ENCODE data around the gene PSORS1C2.

DNA sequence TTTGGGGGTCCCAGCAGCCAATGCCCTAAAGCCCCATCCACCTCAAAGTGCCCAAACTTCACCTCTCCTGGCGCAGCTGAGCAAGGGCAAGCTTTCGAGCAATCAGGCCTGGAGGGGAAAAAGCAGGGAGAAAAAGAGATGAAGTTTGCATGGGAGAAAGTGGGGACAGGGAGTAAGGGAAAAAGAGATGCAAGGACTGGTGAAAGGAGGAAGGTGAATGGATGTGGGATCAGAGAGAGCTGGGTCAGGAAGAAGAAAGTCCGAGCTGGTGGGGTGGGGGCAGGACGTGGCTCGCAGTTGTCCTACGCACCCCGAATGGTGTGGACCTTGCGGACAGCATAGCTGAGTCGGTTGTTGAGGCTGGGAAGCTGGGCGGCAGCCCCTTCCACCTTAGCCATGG is 6.5 kb upstream of the PSORS1C2 start:
- TF ChIP-seq CBX8 (IDR thresholded peaks at IDR 0.05) (no peak), EP300 (IDR thresholded peaks at IDR 0.05) (no peak), RFX5 (IDR thresholded peaks at IDR 0.05) (no peak), POLR2A (IDR thresholded peaks at IDR 0.05; ENCODE audit: low read length) (no peak), PHF8 (IDR thresholded peaks at IDR 0.05; ENCODE audit: borderline replicate concordance, low read depth) (no peak), CHD4 (IDR thresholded peaks at IDR 0.05; ENCODE audit: borderline replicate concordance) (no peak), HDAC2 (IDR thresholded peaks at IDR 0.05) (no peak)
- TF ChIP-seq, protein P1, sequence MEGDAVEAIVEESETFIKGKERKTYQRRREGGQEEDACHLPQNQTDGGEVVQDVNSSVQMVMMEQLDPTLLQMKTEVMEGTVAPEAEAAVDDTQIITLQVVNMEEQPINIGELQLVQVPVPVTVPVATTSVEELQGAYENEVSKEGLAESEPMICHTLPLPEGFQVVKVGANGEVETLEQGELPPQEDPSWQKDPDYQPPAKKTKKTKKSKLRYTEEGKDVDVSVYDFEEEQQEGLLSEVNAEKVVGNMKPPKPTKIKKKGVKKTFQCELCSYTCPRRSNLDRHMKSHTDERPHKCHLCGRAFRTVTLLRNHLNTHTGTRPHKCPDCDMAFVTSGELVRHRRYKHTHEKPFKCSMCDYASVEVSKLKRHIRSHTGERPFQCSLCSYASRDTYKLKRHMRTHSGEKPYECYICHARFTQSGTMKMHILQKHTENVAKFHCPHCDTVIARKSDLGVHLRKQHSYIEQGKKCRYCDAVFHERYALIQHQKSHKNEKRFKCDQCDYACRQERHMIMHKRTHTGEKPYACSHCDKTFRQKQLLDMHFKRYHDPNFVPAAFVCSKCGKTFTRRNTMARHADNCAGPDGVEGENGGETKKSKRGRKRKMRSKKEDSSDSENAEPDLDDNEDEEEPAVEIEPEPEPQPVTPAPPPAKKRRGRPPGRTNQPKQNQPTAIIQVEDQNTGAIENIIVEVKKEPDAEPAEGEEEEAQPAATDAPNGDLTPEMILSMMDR (IDR thresholded peaks at IDR 0.05) = no peak
- TF ChIP-seq, protein P2, sequence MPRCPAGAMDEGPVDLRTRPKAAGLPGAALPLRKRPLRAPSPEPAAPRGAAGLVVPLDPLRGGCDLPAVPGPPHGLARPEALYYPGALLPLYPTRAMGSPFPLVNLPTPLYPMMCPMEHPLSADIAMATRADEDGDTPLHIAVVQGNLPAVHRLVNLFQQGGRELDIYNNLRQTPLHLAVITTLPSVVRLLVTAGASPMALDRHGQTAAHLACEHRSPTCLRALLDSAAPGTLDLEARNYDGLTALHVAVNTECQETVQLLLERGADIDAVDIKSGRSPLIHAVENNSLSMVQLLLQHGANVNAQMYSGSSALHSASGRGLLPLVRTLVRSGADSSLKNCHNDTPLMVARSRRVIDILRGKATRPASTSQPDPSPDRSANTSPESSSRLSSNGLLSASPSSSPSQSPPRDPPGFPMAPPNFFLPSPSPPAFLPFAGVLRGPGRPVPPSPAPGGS (IDR thresholded peaks at IDR 0.05) = no peak
- TF ChIP-seq, protein P3, sequence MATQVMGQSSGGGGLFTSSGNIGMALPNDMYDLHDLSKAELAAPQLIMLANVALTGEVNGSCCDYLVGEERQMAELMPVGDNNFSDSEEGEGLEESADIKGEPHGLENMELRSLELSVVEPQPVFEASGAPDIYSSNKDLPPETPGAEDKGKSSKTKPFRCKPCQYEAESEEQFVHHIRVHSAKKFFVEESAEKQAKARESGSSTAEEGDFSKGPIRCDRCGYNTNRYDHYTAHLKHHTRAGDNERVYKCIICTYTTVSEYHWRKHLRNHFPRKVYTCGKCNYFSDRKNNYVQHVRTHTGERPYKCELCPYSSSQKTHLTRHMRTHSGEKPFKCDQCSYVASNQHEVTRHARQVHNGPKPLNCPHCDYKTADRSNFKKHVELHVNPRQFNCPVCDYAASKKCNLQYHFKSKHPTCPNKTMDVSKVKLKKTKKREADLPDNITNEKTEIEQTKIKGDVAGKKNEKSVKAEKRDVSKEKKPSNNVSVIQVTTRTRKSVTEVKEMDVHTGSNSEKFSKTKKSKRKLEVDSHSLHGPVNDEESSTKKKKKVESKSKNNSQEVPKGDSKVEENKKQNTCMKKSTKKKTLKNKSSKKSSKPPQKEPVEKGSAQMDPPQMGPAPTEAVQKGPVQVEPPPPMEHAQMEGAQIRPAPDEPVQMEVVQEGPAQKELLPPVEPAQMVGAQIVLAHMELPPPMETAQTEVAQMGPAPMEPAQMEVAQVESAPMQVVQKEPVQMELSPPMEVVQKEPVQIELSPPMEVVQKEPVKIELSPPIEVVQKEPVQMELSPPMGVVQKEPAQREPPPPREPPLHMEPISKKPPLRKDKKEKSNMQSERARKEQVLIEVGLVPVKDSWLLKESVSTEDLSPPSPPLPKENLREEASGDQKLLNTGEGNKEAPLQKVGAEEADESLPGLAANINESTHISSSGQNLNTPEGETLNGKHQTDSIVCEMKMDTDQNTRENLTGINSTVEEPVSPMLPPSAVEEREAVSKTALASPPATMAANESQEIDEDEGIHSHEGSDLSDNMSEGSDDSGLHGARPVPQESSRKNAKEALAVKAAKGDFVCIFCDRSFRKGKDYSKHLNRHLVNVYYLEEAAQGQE (IDR thresholded peaks at IDR 0.05) = no peak

Data from A549 (cell line).